ENCODE data around the gene KCTD11.

The KCTD11 gene

GRCh38 chr17:7383742-7384488 is 32.0 kb downstream of the KCTD11 start:
- peak overlapping the region; percentile 44 for H3K4me3 ChIP-seq (ENCODE audit: low read length)
- peaks cover 10% of the 10 kb centered on the region for H3K36me3 ChIP-seq (ENCODE audit: control insufficient read depth, insufficient read depth, low read length, severe bottlenecking)
- peak overlapping the region; percentile 54 for H3K9ac ChIP-seq (ENCODE audit: low read length)
- H3K4me1 ChIP-seq (ENCODE audit: control insufficient read depth, insufficient read depth, low read length), result peaks cover 15% of the 10 kb centered on the region
- peaks cover 32% of the 10 kb centered on the region for H3K27me3 ChIP-seq (replicated peaks; ENCODE audit: control insufficient read depth, insufficient read depth, low read length)
- DNase-seq (ENCODE audit: low read depth), result peak; percentile 66
- H3K9me3 ChIP-seq (ENCODE audit: control insufficient read depth, low read length), result peaks cover 9% of the 10 kb centered on the region

- H3K4me1 ChIP-seq (ENCODE audit: control insufficient read depth, insufficient read depth, low read length), result peaks cover 15% of the 10 kb centered on the region
- peaks cover 30% of the 10 kb centered on the region for H3K27me3 ChIP-seq (replicated peaks; ENCODE audit: control insufficient read depth, insufficient read depth, low read length)
- peaks cover 3% of the 10 kb centered on the region for H3K9me3 ChIP-seq (ENCODE audit: control insufficient read depth, low read length)
- no peak for DNase-seq (ENCODE audit: low read depth)
- no peak overlapping the region for H3K9ac ChIP-seq (ENCODE audit: low read length)
- peak overlapping the region; percentile 44 for H3K4me3 ChIP-seq (ENCODE audit: low read length)
- H3K36me3 ChIP-seq (ENCODE audit: control insufficient read depth, insufficient read depth, low read length, severe bottlenecking), result peaks cover 17% of the 10 kb centered on the region
These were observed 32.6 kb downstream of the KCTD11 start for GRCh38 chr17:7384489-7385081.

- Histone ChIP-seq H3K36me3 (ENCODE audit: control insufficient read depth, insufficient read depth, low read length, severe bottlenecking) (peaks cover 48% of the 10 kb centered on the region), H3K4me1 (ENCODE audit: control insufficient read depth, insufficient read depth, low read length) (peaks cover 3% of the 10 kb centered on the region), H3K27me3 (replicated peaks; ENCODE audit: control insufficient read depth, insufficient read depth, low read length) (no peaks in the 10 kb centered on the region), H3K4me3 (ENCODE audit: low read length) (no peak overlapping the region), H3K9me3 (ENCODE audit: control insufficient read depth, low read length) (no peaks in the 10 kb centered on the region), H3K9ac (ENCODE audit: low read length) (no peak overlapping the region)
- no peak for DNase-seq (ENCODE audit: low read depth)
These were observed 36.9 kb downstream of the KCTD11 start for GRCh38 chr17:7388856-7389255.

- Histone ChIP-seq H3K27me3 (replicated peaks; ENCODE audit: control insufficient read depth, insufficient read depth, low read length) (no peaks in the 10 kb centered on the region), H3K4me3 (ENCODE audit: low read length) (no peak overlapping the region), H3K9ac (ENCODE audit: low read length) (no peak overlapping the region), H3K36me3 (ENCODE audit: control insufficient read depth, insufficient read depth, low read length, severe bottlenecking) (peaks cover 48% of the 10 kb centered on the region), H3K9me3 (ENCODE audit: control insufficient read depth, low read length) (no peaks in the 10 kb centered on the region), H3K4me1 (ENCODE audit: control insufficient read depth, insufficient read depth, low read length) (peaks cover 3% of the 10 kb centered on the region)
- no peak for DNase-seq (ENCODE audit: low read depth)
These were observed 38.3 kb downstream of the KCTD11 start for GRCh38 chr17:7389924-7390910.

- no peak overlapping the region for H3K9ac ChIP-seq (ENCODE audit: low read length)
- DNase-seq (ENCODE audit: low read depth), result no peak
- no peak overlapping the region for H3K4me3 ChIP-seq (ENCODE audit: low read length)
- H3K27me3 ChIP-seq (replicated peaks; ENCODE audit: control insufficient read depth, insufficient read depth, low read length), result no peaks in the 10 kb centered on the region
- peaks cover 48% of the 10 kb centered on the region for H3K36me3 ChIP-seq (ENCODE audit: control insufficient read depth, insufficient read depth, low read length, severe bottlenecking)
- H3K9me3 ChIP-seq (ENCODE audit: control insufficient read depth, low read length), result no peaks in the 10 kb centered on the region
- H3K4me1 ChIP-seq (ENCODE audit: control insufficient read depth, insufficient read depth, low read length), result peaks cover 3% of the 10 kb centered on the region
These were observed 39.3 kb downstream of the KCTD11 start for GRCh38 chr17:7391307-7391706.

GRCh38 chr17:7392696-7393612 is 41.0 kb downstream of the KCTD11 start:
- peak overlapping the region; percentile 92 for H3K9ac ChIP-seq (ENCODE audit: low read length)
- no peak for DNase-seq (ENCODE audit: low read depth)
- peak overlapping the region; percentile 91 for H3K4me3 ChIP-seq (ENCODE audit: low read length)
- H3K9me3 ChIP-seq (ENCODE audit: control insufficient read depth, low read length), result no peaks in the 10 kb centered on the region
- no peaks in the 10 kb centered on the region for H3K27me3 ChIP-seq (replicated peaks; ENCODE audit: control insufficient read depth, insufficient read depth, low read length)
- H3K4me1 ChIP-seq (ENCODE audit: control insufficient read depth, insufficient read depth, low read length), result peaks cover 3% of the 10 kb centered on the region
- H3K36me3 ChIP-seq (ENCODE audit: control insufficient read depth, insufficient read depth, low read length, severe bottlenecking), result peaks cover 46% of the 10 kb centered on the region

- H3K9ac ChIP-seq (ENCODE audit: low read length), result peak overlapping the region; percentile 92
- peak overlapping the region; percentile 91 for H3K4me3 ChIP-seq (ENCODE audit: low read length)
- H3K9me3 ChIP-seq (ENCODE audit: control insufficient read depth, low read length), result no peaks in the 10 kb centered on the region
- H3K4me1 ChIP-seq (ENCODE audit: control insufficient read depth, insufficient read depth, low read length), result peaks cover 3% of the 10 kb centered on the region
- no peaks in the 10 kb centered on the region for H3K27me3 ChIP-seq (replicated peaks; ENCODE audit: control insufficient read depth, insufficient read depth, low read length)
- DNase-seq (ENCODE audit: low read depth), result peak; percentile 55
- H3K36me3 ChIP-seq (ENCODE audit: control insufficient read depth, insufficient read depth, low read length, severe bottlenecking), result peaks cover 39% of the 10 kb centered on the region
These were observed 41.9 kb downstream of the KCTD11 start for GRCh38 chr17:7393613-7394451.

- DNase-seq (ENCODE audit: low read depth), result peak; percentile 91
These were observed 42.7 kb downstream of the KCTD11 start, which contains the start of gene PLSCR3 for GRCh38 chr17:7394452-7395191. Gene PLSCR3 (minus strand): TSS chr17:7394525. CDS start chr17:7394110, 415 bp downstream.

GRCh38 chr17:7396147-7396546 is 44.2 kb downstream of the KCTD11 start:
- Histone ChIP-seq H3K27me3 (replicated peaks; ENCODE audit: control insufficient read depth, insufficient read depth, low read length) (no peaks in the 10 kb centered on the region), H3K36me3 (ENCODE audit: control insufficient read depth, insufficient read depth, low read length, severe bottlenecking) (peaks cover 16% of the 10 kb centered on the region), H3K4me3 (ENCODE audit: low read length) (no peak overlapping the region), H3K9ac (ENCODE audit: low read length) (no peak overlapping the region), H3K9me3 (ENCODE audit: control insufficient read depth, low read length) (no peaks in the 10 kb centered on the region), H3K4me1 (ENCODE audit: control insufficient read depth, insufficient read depth, low read length) (peaks cover 3% of the 10 kb centered on the region)
- no peak for DNase-seq (ENCODE audit: low read depth)

More at GRCh38 chr17:7394452-7395191, 42.7 kb downstream of the KCTD11 start, which contains the start of gene PLSCR3:
- peaks cover 31% of the 10 kb centered on the region for H3K36me3 ChIP-seq (ENCODE audit: control insufficient read depth, insufficient read depth, low read length, severe bottlenecking)
- no peaks in the 10 kb centered on the region for H3K27me3 ChIP-seq (replicated peaks; ENCODE audit: control insufficient read depth, insufficient read depth, low read length)
- H3K9ac ChIP-seq (ENCODE audit: low read length), result peak within 1 kb of the TSS; percentile 92
- no peaks in the 10 kb centered on the region for H3K9me3 ChIP-seq (ENCODE audit: control insufficient read depth, low read length)
- H3K4me3 ChIP-seq (ENCODE audit: low read length), result peak within 1 kb of the TSS; percentile 91
- peaks cover 3% of the 10 kb centered on the region for H3K4me1 ChIP-seq (ENCODE audit: control insufficient read depth, insufficient read depth, low read length)
